ENCODE measurements around the gene ZSWIM8. TPM values are rescaled to one million over a fixed set of nuclear protein-coding genes. Genes with fewer than 3 reads are reported as not detected.

The ZSWIM8 gene
- total and polyA plus RNA-seq, 2 of the 8 experiments (the other 6 are each of a cell fraction or from before 2014, with no cell fraction given): 44.7 to 99.7 TPM

- Histone ChIP-seq H3K4me3 (ENCODE audit: extremely low read depth in 1 of 4, insufficient read depth in 2 of 4, low read depth in 3 of 4, low read length in 4 of 4) (no peak overlapping the region), H3K18ac (ENCODE audit: extremely low read depth, low read length) (no peak overlapping the region), H3K27me3 (replicated peaks in 1 of 4; ENCODE audit: control insufficient read depth in 3 of 4, extremely low read depth in 1 of 4, insufficient read depth in 3 of 4, low read length in 3 of 4) (no peaks in the 10 kb centered on the region), H4K8ac (ENCODE audit: extremely low read depth, insufficient read depth, low read length) (no peak overlapping the region), H2BK15ac (ENCODE audit: low read length) (no peak overlapping the region), H3K23ac (ENCODE audit: insufficient read length) (no peak overlapping the region), H2AFZ (ENCODE audit: low read length) (no peak overlapping the region), H3K4me2 (ENCODE audit: insufficient read depth in 1 of 2, low read depth in 2 of 2, low read length in 2 of 2) (no peak overlapping the region), H3K79me1 (ENCODE audit: low read depth, low read length) (0 out of 2 replicates have a peak, but pooled peaks cover 2% of the 10 kb centered on the region), H2BK120ac (replicated peaks; ENCODE audit: low read depth, low read length) (no peak overlapping the region), H3K23me2 (ENCODE audit: low read depth, low read length) (no peaks in the 10 kb centered on the region; the same call in 1 of the 2 replicates), H4K91ac (replicated peaks; ENCODE audit: insufficient read length, low read length) (no peak overlapping the region), H4K20me1 (replicated peaks in 1 of 2; ENCODE audit: control insufficient read depth in 1 of 2, insufficient read depth in 2 of 2, low read length in 2 of 2) (no peaks in the 10 kb centered on the region), H2BK5ac (ENCODE audit: low read depth, low read length) (no peak overlapping the region), H4K5ac (ENCODE audit: insufficient read length, low read depth, low read length) (no peak overlapping the region), H2AK5ac (ENCODE audit: low read depth, low read length) (no peak overlapping the region), H3K27ac (ENCODE audit: low read depth, low read length) (no peak overlapping the region), H2BK20ac (ENCODE audit: low read length) (no peak overlapping the region), H3K36me3 (ENCODE audit: control insufficient read depth in 2 of 4, insufficient read depth in 4 of 4, low read length in 3 of 4) (peaks cover 19 to 64% (median 44%) of the 10 kb centered on the region in 4 experiments), H3K9ac (replicated peaks in 1 of 4; ENCODE audit: extremely low read depth in 1 of 4, low read depth in 3 of 4, low read length in 3 of 4) (no peak overlapping the region), H3K4me1 (replicated peaks in 1 of 4; ENCODE audit: control insufficient read depth in 3 of 4, insufficient read depth in 4 of 4, low read length in 3 of 4) (no peaks in the 10 kb centered on the region), H2BK12ac (ENCODE audit: low read depth, low read length) (no peak overlapping the region), H3K4ac (replicated peaks; ENCODE audit: insufficient read length, low read depth, low read length) (no peak overlapping the region), H3K56ac (replicated peaks; ENCODE audit: insufficient read length, low read depth, low read length) (no peak overlapping the region), H3K14ac (ENCODE audit: insufficient read length) (no peak overlapping the region), H3K79me2 (ENCODE audit: control insufficient read depth in 1 of 2, insufficient read depth in 2 of 2, low read length in 2 of 2) (no peaks in the 10 kb centered on the region), H3K9me3 (ENCODE audit: insufficient read depth in 2 of 2, low read depth in 1 of 2, low read length in 1 of 2) (no peaks in the 10 kb centered on the region)
- POLR2A ChIA-PET (ENCODE audit: partially characterized antibody): interaction anchor here (1.5 to 2.3 kb wide), 3 partner anchors 16 to 22 kb away, joined by 3 to 6 read pairs (median 4); no protein-coding TSS in a partner anchor
- 100% methylated on average over 2 of the region's 2 CpGs; no CpG with 5 or more reads in 1 of the 2 experiments for WGBS, 2 experiments (ENCODE audit: extremely low coverage in 1 of 2, insufficient coverage in 1 of 2, insufficient read length in 1 of 2, insufficient replicate concordance in 2 of 2, low coverage in 1 of 2, low lambda C conversion rate in 2 of 2, missing lambda C conversion rate in 1 of 2)
- no peak for DNase-seq (ENCODE audit: low read depth in 1 of 2, low spot score in 2 of 2)
- CTCF ChIA-PET (ENCODE audit: partially characterized antibody): interaction anchor here (0.6 to 2.2 kb wide), 6 partner anchors 14 to 337 kb away, joined by 3 to 6 read pairs (median 4); no protein-coding TSS in a partner anchor
- FAIRE-seq: no peak
- no peak for TF ChIP-seq EZH2 (IDR thresholded peaks at IDR 0.05; ENCODE audit: low read depth, low read length, severe bottlenecking)
- TF ChIP-seq KDM1A (IDR thresholded peaks at IDR 0.05; ENCODE audit: borderline replicate concordance, low read length): no peak
- TF ChIP-seq ATF3 (IDR thresholded peaks at IDR 0.05; ENCODE audit: insufficient read depth, low read depth, low read length): no peak
- no peak for TF ChIP-seq SP4 (IDR thresholded peaks at IDR 0.05; ENCODE audit: low read length)
- no peak for TF ChIP-seq RFX5 (IDR thresholded peaks at IDR 0.05; ENCODE audit: borderline replicate concordance, low read depth, low read length)
Measured at GRCh38 chr10:73763343-73763742, 22.1 kb upstream of the ZSWIM8 start.
